Measurements from ENCODE around the gene BAZ1B.

- TF ChIP-seq CTCF (IDR thresholded peaks at IDR 0.05), result no peak
- no peak for TF ChIP-seq POLR2A (IDR thresholded peaks at IDR 0.05)
Measured at GRCh38 chr7:73519867-73520672, 2.0 kb downstream of the BAZ1B start.

All from body of pancreas (tissue), 4 donors.